DND-41 (cell line): ENCODE data around the gene LDB1.
A peak's percentile ranks its signal among the peaks of the same experiment; 100 is the strongest.

Experiments
- ATAC-seq: fragments of 200-7000 bp; cut with Tn5 transposase; 3 replicates; pipeline ENCODE4 v1.9.1; 2021; ENCODE audit warnings: low read depth; ENCODE audit not compliant: insufficient read depth
- DNase-seq: peaks from one replicate; pipeline ENCODE4 v3.0.0-alpha.2; 2020
- H2AFZ ChIP-seq: 2 replicates; pipeline ENCODE4 v1.6.0; 2012; ENCODE audit warnings: low read depth, low read length
- H3K27ac ChIP-seq: 2 replicates; pipeline ENCODE4 v1.5.1; 2012; ENCODE audit warnings: low read length, inconsistent platforms
- H3K27me3 ChIP-seq: fragments of 200-600 bp; sonication (generic); 2 replicates; pipeline ENCODE4 v1.6.0; 2012; ENCODE audit warnings: low read length, mild to moderate bottlenecking, inconsistent platforms; ENCODE audit not compliant: insufficient read depth, poor library complexity
- H3K36me3 ChIP-seq: 2 replicates; pipeline ENCODE4 v1.5.1; 2012; ENCODE audit warnings: low read length, inconsistent platforms; ENCODE audit not compliant: insufficient read depth
- H3K4me1 ChIP-seq: 2 replicates; pipeline ENCODE4 v1.5.1; 2012; ENCODE audit warnings: mild to moderate bottlenecking, low read length; ENCODE audit not compliant: insufficient read depth
- H3K4me2 ChIP-seq: 2 replicates; pipeline ENCODE4 v1.6.0; 2012; ENCODE audit warnings: mild to moderate bottlenecking, moderate library complexity, low read length, inconsistent platforms; ENCODE audit not compliant: insufficient read depth
- H3K4me3 ChIP-seq, 2 experiments: fragments of 200-600 bp in 1 of 2; shearing (Covaris generic) in 1 of 2; 2 replicates each; pipeline ENCODE4 v1.5.1; 2012 to 2016; ENCODE audit warnings: inconsistent platforms in 2 of 2, low read length in 2 of 2, mild to moderate bottlenecking in 2 of 2, low read depth in 1 of 2, moderate library complexity in 1 of 2
- H3K79me2 ChIP-seq: 2 replicates; pipeline ENCODE4 v1.6.0; 2012; ENCODE audit warnings: low read length, inconsistent platforms; ENCODE audit not compliant: insufficient read depth
- H3K9ac ChIP-seq: 2 replicates; pipeline ENCODE4 v1.6.0; 2012; ENCODE audit warnings: low read depth, mild to moderate bottlenecking, inconsistent platforms, low read length, moderate library complexity
- H3K9me3 ChIP-seq: 2 replicates; pipeline ENCODE4 v1.5.1; 2012; ENCODE audit warnings: low read length, moderate library complexity, mild to moderate bottlenecking, inconsistent platforms; ENCODE audit not compliant: insufficient read depth, severe bottlenecking
- H4K20me1 ChIP-seq: 2 replicates; pipeline ENCODE4 v1.6.0; 2012; ENCODE audit warnings: low read length; ENCODE audit not compliant: insufficient read depth
- EZH2 ChIP-seq: IDR thresholded peaks from 3 replicates; pipeline ENCODE4 v1.6.1; 2012; ENCODE audit warnings: borderline replicate concordance, low read depth, mild to moderate bottlenecking, moderate library complexity, low read length, inconsistent platforms; ENCODE audit not compliant: severe bottlenecking
- TF ChIP-seq, protein P1 (sequence below): IDR thresholded peaks from 2 replicates; pipeline ENCODE4 v1.5.1; 2012; ENCODE audit warnings: borderline replicate concordance, low read length, moderate library complexity, mild to moderate bottlenecking; ENCODE audit not compliant: poor library complexity, severe bottlenecking; ENCODE audit errors: extremely low read depth

The LDB1 gene

DNA sequence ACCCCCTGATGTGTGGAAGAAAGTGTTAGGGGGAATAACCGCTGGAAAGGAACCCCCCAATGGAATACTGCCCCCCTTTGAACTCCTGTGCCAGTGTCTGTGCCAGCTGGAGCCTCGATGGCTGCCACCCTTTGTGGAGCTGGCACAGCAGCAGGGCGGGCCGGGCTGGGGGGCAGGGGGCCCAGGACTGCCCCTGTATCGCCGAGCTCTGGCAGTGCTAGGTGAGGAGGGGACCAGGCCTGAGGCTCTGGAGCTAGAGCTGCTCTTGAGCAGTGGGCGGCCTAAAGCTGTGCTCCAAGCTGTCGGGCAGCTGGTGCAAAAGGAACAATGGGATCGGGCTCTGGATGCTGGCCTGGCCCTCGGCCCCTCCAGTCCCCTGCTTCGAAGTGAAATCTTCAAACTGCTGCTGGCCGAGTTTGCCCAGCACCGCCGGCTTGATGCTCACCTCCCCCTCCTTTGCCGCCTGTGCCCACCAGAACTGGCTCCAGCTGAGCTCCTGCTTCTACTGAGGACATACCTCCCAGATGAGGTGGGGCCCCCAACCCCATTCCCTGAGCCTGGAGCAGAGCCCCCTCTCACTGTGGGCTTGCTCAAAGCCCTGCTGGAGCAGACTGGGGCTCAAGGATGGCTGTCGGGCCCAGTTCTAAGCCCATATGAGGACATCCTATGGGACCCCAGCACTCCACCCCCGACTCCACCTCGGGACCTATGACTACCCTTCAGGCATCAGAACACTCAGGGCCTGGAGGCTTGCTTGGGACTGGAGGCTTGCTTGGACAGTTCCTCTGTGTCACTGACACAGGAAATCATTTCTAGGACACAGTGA is 52.9 kb downstream of the LDB1 start:
- ATAC-seq: no peak
- Histone ChIP-seq H3K4me3 (no peak overlapping the region), H3K4me2 (peak overlapping the region; percentile 100), H4K20me1 (peaks cover 30% of the 10 kb centered on the region), H3K9ac (no peak overlapping the region), H3K36me3 (peaks cover 22% of the 10 kb centered on the region), H3K9me3 (no peaks in the 10 kb centered on the region), H2AFZ (no peak overlapping the region), H3K27ac (no peak overlapping the region), H3K79me2 (peaks cover 28% of the 10 kb centered on the region), H3K27me3 (no peaks in the 10 kb centered on the region), H3K4me1 (peaks cover 31% of the 10 kb centered on the region)
- DNase-seq: no peak
- TF ChIP-seq, protein P1, sequence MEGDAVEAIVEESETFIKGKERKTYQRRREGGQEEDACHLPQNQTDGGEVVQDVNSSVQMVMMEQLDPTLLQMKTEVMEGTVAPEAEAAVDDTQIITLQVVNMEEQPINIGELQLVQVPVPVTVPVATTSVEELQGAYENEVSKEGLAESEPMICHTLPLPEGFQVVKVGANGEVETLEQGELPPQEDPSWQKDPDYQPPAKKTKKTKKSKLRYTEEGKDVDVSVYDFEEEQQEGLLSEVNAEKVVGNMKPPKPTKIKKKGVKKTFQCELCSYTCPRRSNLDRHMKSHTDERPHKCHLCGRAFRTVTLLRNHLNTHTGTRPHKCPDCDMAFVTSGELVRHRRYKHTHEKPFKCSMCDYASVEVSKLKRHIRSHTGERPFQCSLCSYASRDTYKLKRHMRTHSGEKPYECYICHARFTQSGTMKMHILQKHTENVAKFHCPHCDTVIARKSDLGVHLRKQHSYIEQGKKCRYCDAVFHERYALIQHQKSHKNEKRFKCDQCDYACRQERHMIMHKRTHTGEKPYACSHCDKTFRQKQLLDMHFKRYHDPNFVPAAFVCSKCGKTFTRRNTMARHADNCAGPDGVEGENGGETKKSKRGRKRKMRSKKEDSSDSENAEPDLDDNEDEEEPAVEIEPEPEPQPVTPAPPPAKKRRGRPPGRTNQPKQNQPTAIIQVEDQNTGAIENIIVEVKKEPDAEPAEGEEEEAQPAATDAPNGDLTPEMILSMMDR: no peak
- TF ChIP-seq EZH2: no peak

DNA sequence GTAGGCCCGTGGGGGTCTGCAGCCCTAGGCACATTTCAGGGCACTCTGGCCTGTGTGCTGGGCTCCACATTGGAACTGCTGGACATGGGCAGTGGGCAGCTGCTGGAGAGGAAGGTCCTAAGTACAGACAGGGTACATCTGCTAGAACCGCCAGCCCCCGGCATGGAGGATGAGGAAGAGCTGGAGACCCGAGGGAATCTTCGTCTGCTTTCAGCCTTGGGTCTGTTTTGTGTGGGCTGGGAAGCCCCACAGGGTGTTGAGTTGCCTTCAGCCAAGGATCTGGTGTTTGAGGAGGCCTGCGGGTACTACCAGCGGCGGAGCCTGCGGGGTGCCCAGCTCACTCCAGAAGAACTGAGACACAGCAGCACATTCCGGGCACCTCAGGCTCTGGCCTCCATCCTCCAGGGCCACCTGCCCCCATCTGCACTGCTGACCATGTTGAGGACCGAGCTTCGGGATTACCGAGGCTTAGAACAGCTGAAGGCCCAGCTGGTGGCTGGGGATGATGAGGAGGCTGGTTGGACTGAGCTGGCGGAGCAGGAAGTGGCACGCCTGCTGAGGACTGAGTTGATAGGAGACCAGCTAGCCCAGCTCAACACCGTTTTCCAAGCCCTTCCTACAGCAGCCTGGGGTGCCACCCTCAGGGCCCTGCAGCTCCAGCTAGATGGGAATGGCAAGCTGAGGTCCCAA is 53.6 kb downstream of the LDB1 start:
- Histone ChIP-seq H3K4me1 (peaks cover 31% of the 10 kb centered on the region), H3K36me3 (peaks cover 22% of the 10 kb centered on the region), H3K9me3 (no peaks in the 10 kb centered on the region), H4K20me1 (peaks cover 30% of the 10 kb centered on the region), H3K27ac (peak overlapping the region; percentile 71; the same call in 1 of the 2 replicates), H3K79me2 (peaks cover 28% of the 10 kb centered on the region), H2AFZ (no peak overlapping the region), H3K9ac (peak overlapping the region; percentile 94), H3K27me3 (no peaks in the 10 kb centered on the region), H3K4me3 (peak overlapping the region; percentile 90; a peak in 3 of 4 replicates), H3K4me2 (peak overlapping the region; percentile 100)
- DNase-seq: no peak
- no peak for TF ChIP-seq EZH2
- TF ChIP-seq, protein P1: no peak
- no peak for ATAC-seq

DNA sequence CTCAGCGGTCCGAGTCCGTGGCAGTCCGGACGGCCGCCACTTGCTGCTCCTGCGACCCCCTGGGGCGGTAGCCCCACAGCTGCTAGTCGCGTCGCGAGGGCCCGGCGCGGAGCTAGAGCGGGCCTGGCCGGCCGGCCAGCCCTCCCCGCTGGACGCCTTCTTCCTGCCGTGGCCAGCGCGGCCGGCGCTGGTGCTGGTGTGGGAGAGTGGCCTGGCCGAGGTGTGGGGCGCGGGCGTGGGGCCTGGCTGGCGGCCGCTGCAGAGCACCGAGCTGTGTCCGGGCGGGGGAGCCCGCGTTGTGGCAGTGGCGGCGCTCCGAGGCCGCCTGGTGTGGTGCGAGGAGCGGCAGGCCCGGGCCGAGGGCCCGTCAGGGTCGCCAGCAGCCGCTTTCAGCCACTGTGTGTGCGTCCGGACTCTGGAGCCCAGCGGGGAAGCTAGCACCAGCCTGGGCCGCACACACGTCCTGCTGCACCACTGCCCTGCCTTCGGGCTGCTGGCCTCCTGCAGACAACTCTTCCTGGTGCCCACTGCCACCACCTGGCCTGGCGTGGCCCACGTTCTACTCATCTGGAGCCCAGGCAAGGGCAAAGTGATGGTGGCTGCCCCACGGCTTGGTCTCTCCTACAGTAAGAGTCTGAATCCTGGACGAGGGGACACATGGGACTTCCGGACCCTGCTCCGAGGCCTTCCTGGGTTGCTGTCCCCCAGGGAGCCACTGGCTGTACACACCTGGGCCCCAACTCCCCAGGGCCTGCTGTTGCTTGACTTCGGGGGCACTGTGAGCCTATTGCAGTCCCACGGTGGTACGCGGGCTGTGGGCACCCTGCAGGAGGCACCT is 54.4 kb downstream of the LDB1 start:
- Histone ChIP-seq H3K27me3 (no peaks in the 10 kb centered on the region), H3K27ac (peak overlapping the region; percentile 71)
- TF ChIP-seq EZH2: no peak
- TF ChIP-seq, protein P1: no peak

More for the DNA sequence above, 54.4 kb downstream of the LDB1 start:
- H3K4me3 ChIP-seq: peak overlapping the region; percentile 90
- H4K20me1 ChIP-seq: peaks cover 30% of the 10 kb centered on the region
- H3K4me2 ChIP-seq: peak overlapping the region; percentile 100
- peak overlapping the region; percentile 94 for H3K9ac ChIP-seq
- H3K9me3 ChIP-seq: no peaks in the 10 kb centered on the region
- peak overlapping the region; percentile 93 for H2AFZ ChIP-seq
- no peak for DNase-seq
- H3K36me3 ChIP-seq: peaks cover 22% of the 10 kb centered on the region
- peaks cover 28% of the 10 kb centered on the region for H3K79me2 ChIP-seq
- ATAC-seq: peak; percentile 8; the same call in 1 of the 3 replicates
- H3K4me1 ChIP-seq: peaks cover 31% of the 10 kb centered on the region
